ENCODE measurements around the gene SLC39A11.

Gene SLC39A11

GRCh38 chr17:72772331-72772821 is 320.1 kb downstream of the SLC39A11 start:
- WGBS (ENCODE audit: insufficient coverage), result 96% methylated on average over 7 of the region's 7 CpGs
- no peak for DNase-seq
- no peak overlapping the region for H3K4me3 ChIP-seq (ENCODE audit: control insufficient read depth in 1 of 7, extremely low read depth in 1 of 7, insufficient read depth in 4 of 7, low read depth in 2 of 7, low read length in 6 of 7)

DNA sequence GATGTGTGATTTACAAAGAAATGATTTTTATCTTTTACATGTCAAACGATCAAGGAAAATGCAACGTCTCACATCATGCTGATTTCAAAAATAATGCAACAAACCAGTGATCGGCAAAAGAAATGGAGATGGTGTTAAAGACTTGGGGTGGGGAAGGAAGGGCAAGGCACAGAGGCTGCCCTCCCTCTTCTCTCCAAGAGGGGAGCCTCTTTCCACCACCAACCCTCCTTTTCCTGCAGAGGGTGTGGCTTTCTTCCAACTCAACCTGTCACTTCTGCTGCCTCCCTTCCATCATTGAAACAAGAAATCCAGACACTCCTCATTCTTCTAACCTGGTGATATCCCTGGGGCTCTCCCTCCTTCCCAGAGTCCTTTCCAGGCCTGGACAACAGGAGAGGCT is 320.8 kb downstream of the SLC39A11 start:
- DNase-seq, result no peak
- ChIA-PET CTCF (no interaction called here), POLR2A (no interaction called here)
- 100% methylated on average over 1 of the region's 3 CpGs for WGBS (ENCODE audit: insufficient coverage)
- Histone ChIP-seq H3K36me3 (ENCODE audit: control insufficient read depth in 4 of 4, insufficient read depth in 4 of 4, low read length in 3 of 4) (peaks cover 0 to 6% (median 4%) of the 10 kb centered on the region in 4 experiments), H3K9me3 (ENCODE audit: control extremely low read depth in 1 of 5, control insufficient read depth in 4 of 5, insufficient read depth in 2 of 5, low read depth in 1 of 5, low read length in 4 of 5) (peaks cover 0 to 19% (median 6%) of the 10 kb centered on the region in 5 experiments), H3K4me3 (ENCODE audit: control insufficient read depth in 1 of 7, extremely low read depth in 1 of 7, insufficient read depth in 4 of 7, low read depth in 2 of 7, low read length in 6 of 7) (no peak overlapping the region), H3K4me1 (ENCODE audit: control extremely low read depth in 1 of 4, control insufficient read depth in 4 of 4, insufficient read depth in 4 of 4, low read length in 3 of 4) (no peaks in the 10 kb centered on the region), H3K27me3 (replicated peaks in 2 of 5; ENCODE audit: control insufficient read depth in 4 of 5, insufficient read depth in 5 of 5, low read length in 4 of 5) (no peaks in the 10 kb centered on the region), H3K27ac (ENCODE audit: insufficient read depth in 1 of 2, low read depth in 1 of 2, low read length in 2 of 2, poor library complexity in 1 of 2, severe bottlenecking in 2 of 2) (no peak overlapping the region)

More at GRCh38 chr17:72772331-72772821, 320.1 kb downstream of the SLC39A11 start:
- Histone ChIP-seq H3K4me1 (ENCODE audit: control extremely low read depth in 1 of 4, control insufficient read depth in 4 of 4, insufficient read depth in 4 of 4, low read length in 3 of 4) (no peaks in the 10 kb centered on the region), H3K36me3 (ENCODE audit: control insufficient read depth in 4 of 4, insufficient read depth in 4 of 4, low read length in 3 of 4) (peaks cover 0 to 5% (median 4%) of the 10 kb centered on the region in 4 experiments), H3K27me3 (replicated peaks in 2 of 5; ENCODE audit: control insufficient read depth in 4 of 5, insufficient read depth in 5 of 5, low read length in 4 of 5) (no peaks in the 10 kb centered on the region), H3K27ac (ENCODE audit: insufficient read depth in 1 of 2, low read depth in 1 of 2, low read length in 2 of 2, poor library complexity in 1 of 2, severe bottlenecking in 2 of 2) (no peak overlapping the region), H3K9me3 (ENCODE audit: control extremely low read depth in 1 of 5, control insufficient read depth in 4 of 5, insufficient read depth in 2 of 5, low read depth in 1 of 5, low read length in 4 of 5) (peaks cover 0 to 16% (median 6%) of the 10 kb centered on the region in 5 experiments)
- ChIA-PET POLR2A (no interaction called here), CTCF (no interaction called here)

DNA sequence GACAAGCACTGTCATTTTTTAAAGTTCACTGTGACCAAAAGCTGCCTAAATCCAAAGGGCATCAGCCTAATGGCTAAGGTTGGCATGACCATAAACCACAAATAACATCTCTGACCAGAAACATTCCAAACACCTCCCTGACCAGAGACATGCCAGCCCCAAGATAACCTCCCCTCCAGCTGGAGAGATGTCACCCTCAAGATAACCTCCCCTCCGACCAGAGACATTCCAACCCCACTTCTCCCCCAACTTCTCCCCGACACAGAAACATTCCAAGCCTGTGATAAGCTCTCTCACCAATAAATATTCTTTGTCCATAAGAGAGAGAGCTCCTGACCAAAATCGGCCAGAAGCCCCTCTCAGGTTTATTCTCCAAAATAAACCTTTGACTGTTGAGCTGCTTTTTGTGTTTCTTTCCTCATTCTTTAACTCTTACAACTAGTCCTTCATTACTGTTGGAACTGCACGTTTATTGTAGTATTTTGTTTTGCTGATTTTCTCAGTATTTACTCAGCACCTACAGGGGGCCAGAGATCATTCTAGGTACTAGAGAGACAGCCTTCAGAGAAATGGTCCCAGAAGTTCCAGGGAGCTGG is 325.6 kb downstream of the SLC39A11 start:
- Histone ChIP-seq H3K4me1 (ENCODE audit: control extremely low read depth in 1 of 4, control insufficient read depth in 4 of 4, insufficient read depth in 4 of 4, low read length in 3 of 4) (no peaks in the 10 kb centered on the region), H3K27ac (ENCODE audit: insufficient read depth in 1 of 2, low read depth in 1 of 2, low read length in 2 of 2, poor library complexity in 1 of 2, severe bottlenecking in 2 of 2) (no peak overlapping the region), H3K27me3 (replicated peaks in 2 of 5; ENCODE audit: control insufficient read depth in 4 of 5, insufficient read depth in 5 of 5, low read length in 4 of 5) (no peaks in the 10 kb centered on the region), H3K36me3 (ENCODE audit: control insufficient read depth in 4 of 4, insufficient read depth in 4 of 4, low read length in 3 of 4) (peaks cover 0 to 8% (median 2%) of the 10 kb centered on the region in 4 experiments), H3K9me3 (ENCODE audit: control extremely low read depth in 1 of 5, control insufficient read depth in 4 of 5, insufficient read depth in 2 of 5, low read depth in 1 of 5, low read length in 4 of 5) (peaks cover 0 to 19% (median 6%) of the 10 kb centered on the region in 5 experiments), H3K4me3 (ENCODE audit: control insufficient read depth in 1 of 7, extremely low read depth in 1 of 7, insufficient read depth in 4 of 7, low read depth in 2 of 7, low read length in 6 of 7) (no peak overlapping the region)
- ChIA-PET CTCF (no interaction called here), POLR2A (no interaction called here)
- DNase-seq, result no peak
- 93% methylated on average over 3 of the region's 4 CpGs for WGBS (ENCODE audit: insufficient coverage)

DNA sequence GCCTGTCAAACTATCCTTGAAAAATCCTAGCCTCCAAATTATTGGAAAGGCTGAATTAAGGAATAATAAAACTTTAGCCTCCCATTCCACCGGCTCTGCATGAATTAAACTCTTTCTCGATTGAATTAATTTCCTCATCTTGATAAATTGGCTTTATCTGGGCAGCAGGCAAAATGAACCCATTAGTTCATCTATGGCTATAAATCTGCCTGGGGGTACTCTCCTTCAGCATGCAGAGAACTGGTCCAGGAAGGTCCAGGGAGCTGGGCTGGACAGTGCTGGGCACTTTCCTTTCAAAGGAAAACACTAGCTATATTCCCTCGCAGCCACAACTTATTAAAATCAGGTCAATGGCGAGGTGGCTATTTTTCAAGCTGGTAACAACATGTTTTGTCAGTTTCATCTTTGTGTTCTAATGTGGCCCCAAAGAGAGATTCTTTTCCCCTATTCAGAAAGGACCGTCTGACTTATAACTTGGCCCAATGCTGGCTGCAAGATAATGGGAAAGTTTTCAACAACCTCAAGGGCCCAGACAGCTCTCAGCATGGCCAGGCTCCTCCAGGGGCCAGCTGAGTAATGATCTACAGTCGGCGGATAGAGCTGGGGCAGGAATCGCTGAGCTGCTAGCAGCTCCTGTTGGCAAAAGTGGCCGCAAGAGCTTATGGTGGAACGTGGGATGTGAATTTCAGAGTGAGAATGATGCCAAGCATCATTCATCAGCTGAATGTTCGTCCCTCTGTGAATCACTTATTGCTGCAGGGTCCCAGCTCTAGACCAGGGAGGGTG is 326.9 kb downstream of the SLC39A11 start:
- CTCF ChIA-PET, result no interaction called here
- POLR2A ChIA-PET, result interaction anchor here (0.7 kb wide), 1 partner anchor 13 kb away, joined by 3 read pairs; no protein-coding TSS in a partner anchor
- WGBS (ENCODE audit: insufficient coverage), result 97% methylated on average over 8 of the region's 11 CpGs

GRCh38 chr17:72764632-72765041 is 327.9 kb downstream of the SLC39A11 start:
- CTCF ChIA-PET, result no interaction called here
- Histone ChIP-seq H3K27me3 (replicated peaks in 2 of 5; ENCODE audit: control insufficient read depth in 4 of 5, insufficient read depth in 5 of 5, low read length in 4 of 5) (no peaks in the 10 kb centered on the region), H3K9me3 (ENCODE audit: control extremely low read depth in 1 of 5, control insufficient read depth in 4 of 5, insufficient read depth in 2 of 5, low read depth in 1 of 5, low read length in 4 of 5) (peaks cover 0 to 10% (median 0%) of the 10 kb centered on the region in 5 experiments), H3K4me3 (ENCODE audit: control insufficient read depth in 1 of 7, extremely low read depth in 1 of 7, insufficient read depth in 4 of 7, low read depth in 2 of 7, low read length in 6 of 7) (no peak overlapping the region), H3K27ac (ENCODE audit: insufficient read depth in 1 of 2, low read depth in 1 of 2, low read length in 2 of 2, poor library complexity in 1 of 2, severe bottlenecking in 2 of 2) (no peak overlapping the region), H3K4me1 (ENCODE audit: control extremely low read depth in 1 of 4, control insufficient read depth in 4 of 4, insufficient read depth in 4 of 4, low read length in 3 of 4) (no peaks in the 10 kb centered on the region), H3K36me3 (ENCODE audit: control insufficient read depth in 4 of 4, insufficient read depth in 4 of 4, low read length in 3 of 4) (peaks cover 0 to 6% (median 1%) of the 10 kb centered on the region in 4 experiments)
- no peak for DNase-seq
- POLR2A ChIA-PET, result no interaction called here
- WGBS (ENCODE audit: insufficient coverage), result 100% methylated on average over 2 of the region's 3 CpGs

More for the DNA sequence above, 326.9 kb downstream of the SLC39A11 start:
- DNase-seq, result no peak
- peaks cover 0 to 16% (median 1%) of the 10 kb centered on the region in 5 experiments for H3K9me3 ChIP-seq (ENCODE audit: control extremely low read depth in 1 of 5, control insufficient read depth in 4 of 5, insufficient read depth in 2 of 5, low read depth in 1 of 5, low read length in 4 of 5)
- H3K36me3 ChIP-seq (ENCODE audit: control insufficient read depth in 4 of 4, insufficient read depth in 4 of 4, low read length in 3 of 4), result peaks cover 0 to 8% (median 2%) of the 10 kb centered on the region in 4 experiments
- H3K27me3 ChIP-seq (replicated peaks in 2 of 5; ENCODE audit: control insufficient read depth in 4 of 5, insufficient read depth in 5 of 5, low read length in 4 of 5), result no peaks in the 10 kb centered on the region
- no peak overlapping the region for H3K27ac ChIP-seq (ENCODE audit: insufficient read depth in 1 of 2, low read depth in 1 of 2, low read length in 2 of 2, poor library complexity in 1 of 2, severe bottlenecking in 2 of 2)
- no peak overlapping the region for H3K4me3 ChIP-seq (ENCODE audit: control insufficient read depth in 1 of 7, extremely low read depth in 1 of 7, insufficient read depth in 4 of 7, low read depth in 2 of 7, low read length in 6 of 7)
- no peaks in the 10 kb centered on the region for H3K4me1 ChIP-seq (ENCODE audit: control extremely low read depth in 1 of 4, control insufficient read depth in 4 of 4, insufficient read depth in 4 of 4, low read length in 3 of 4)

DNA sequence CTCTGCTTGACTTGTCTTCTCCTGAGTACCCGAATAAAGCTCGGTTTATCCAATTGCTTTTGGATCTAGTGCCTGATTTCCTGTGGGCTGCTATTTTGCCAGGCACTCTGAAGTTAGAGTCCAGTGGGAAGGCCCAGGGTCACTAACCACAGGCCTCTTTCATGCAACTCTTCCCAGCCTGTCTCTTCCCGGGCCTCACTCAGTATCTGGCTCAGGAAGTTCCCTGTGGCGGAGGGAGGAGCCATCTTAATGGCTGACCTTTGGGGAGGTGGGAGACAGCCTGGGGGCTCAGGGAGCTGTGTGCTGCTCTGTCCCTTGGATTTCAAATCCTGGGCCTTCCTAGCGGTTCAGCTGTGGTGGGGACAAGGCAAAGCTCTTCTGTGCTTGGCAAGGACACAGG is 328.5 kb downstream of the SLC39A11 start:
- Histone ChIP-seq H3K4me1 (ENCODE audit: control extremely low read depth in 1 of 4, control insufficient read depth in 4 of 4, insufficient read depth in 4 of 4, low read length in 3 of 4) (no peaks in the 10 kb centered on the region), H3K27ac (ENCODE audit: insufficient read depth in 1 of 2, low read depth in 1 of 2, low read length in 2 of 2, poor library complexity in 1 of 2, severe bottlenecking in 2 of 2) (no peak overlapping the region), H3K4me3 (ENCODE audit: control insufficient read depth in 1 of 7, extremely low read depth in 1 of 7, insufficient read depth in 4 of 7, low read depth in 2 of 7, low read length in 6 of 7) (no peak overlapping the region), H3K36me3 (ENCODE audit: control insufficient read depth in 4 of 4, insufficient read depth in 4 of 4, low read length in 3 of 4) (peaks cover 0 to 6% (median 1%) of the 10 kb centered on the region in 4 experiments), H3K27me3 (replicated peaks in 2 of 5; ENCODE audit: control insufficient read depth in 4 of 5, insufficient read depth in 5 of 5, low read length in 4 of 5) (no peaks in the 10 kb centered on the region), H3K9me3 (ENCODE audit: control extremely low read depth in 1 of 5, control insufficient read depth in 4 of 5, insufficient read depth in 2 of 5, low read depth in 1 of 5, low read length in 4 of 5) (peaks cover 0 to 10% (median 0%) of the 10 kb centered on the region in 5 experiments)
- WGBS (ENCODE audit: insufficient coverage), result 89% methylated on average over 2 of the region's 5 CpGs
- no peak for DNase-seq
- ChIA-PET POLR2A (no interaction called here), CTCF (interaction anchor here (1.0 kb wide), 1 partner anchor 204 kb away, joined by 3 read pairs; no protein-coding TSS in a partner anchor)
